OCI-LY1 (cell line): ENCODE results near the gene FSTL5.

ENCODE experiments used
- EZH2 ChIP-seq: fragments of 200-600 bp; sonication (generic), shearing (Covaris generic); IDR thresholded peaks from 2 replicates; pipeline ENCODE4 v1.8.0; 2017; ENCODE audit warnings: borderline replicate concordance, mixed run types, mild to moderate bottlenecking, antibody characterized with exemption, low read length, moderate library complexity, mixed read lengths
- TF ChIP-seq, protein P1 (sequence below): fragments of 200-600 bp; sonication (generic), shearing (Covaris generic); IDR thresholded peaks from 2 replicates; pipeline ENCODE4 v1.5.1; 2017; ENCODE audit warnings: mild to moderate bottlenecking, antibody characterized with exemption, low read length, moderate library complexity, mixed read lengths

DNA sequence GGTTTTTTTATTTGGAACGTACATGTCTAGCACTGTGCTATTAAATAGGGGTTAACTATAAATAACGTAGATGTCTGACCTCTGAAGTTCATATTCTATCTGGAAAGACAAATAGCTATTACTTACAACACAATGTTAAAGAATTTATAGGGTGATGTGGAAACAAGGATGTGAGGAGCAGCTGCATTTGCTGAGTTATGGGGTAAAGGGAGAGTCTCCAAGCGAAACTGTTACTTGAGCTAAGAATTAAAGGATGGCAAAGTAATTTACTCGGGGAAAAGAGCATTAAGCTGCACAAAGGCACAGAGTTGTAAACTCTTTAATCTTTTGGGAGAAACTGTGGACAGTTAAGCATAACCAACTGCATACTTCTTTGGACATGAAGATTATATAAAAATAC, 117.7 kb downstream of the FSTL5 start:
- TF ChIP-seq, protein P1, sequence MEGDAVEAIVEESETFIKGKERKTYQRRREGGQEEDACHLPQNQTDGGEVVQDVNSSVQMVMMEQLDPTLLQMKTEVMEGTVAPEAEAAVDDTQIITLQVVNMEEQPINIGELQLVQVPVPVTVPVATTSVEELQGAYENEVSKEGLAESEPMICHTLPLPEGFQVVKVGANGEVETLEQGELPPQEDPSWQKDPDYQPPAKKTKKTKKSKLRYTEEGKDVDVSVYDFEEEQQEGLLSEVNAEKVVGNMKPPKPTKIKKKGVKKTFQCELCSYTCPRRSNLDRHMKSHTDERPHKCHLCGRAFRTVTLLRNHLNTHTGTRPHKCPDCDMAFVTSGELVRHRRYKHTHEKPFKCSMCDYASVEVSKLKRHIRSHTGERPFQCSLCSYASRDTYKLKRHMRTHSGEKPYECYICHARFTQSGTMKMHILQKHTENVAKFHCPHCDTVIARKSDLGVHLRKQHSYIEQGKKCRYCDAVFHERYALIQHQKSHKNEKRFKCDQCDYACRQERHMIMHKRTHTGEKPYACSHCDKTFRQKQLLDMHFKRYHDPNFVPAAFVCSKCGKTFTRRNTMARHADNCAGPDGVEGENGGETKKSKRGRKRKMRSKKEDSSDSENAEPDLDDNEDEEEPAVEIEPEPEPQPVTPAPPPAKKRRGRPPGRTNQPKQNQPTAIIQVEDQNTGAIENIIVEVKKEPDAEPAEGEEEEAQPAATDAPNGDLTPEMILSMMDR, result no peak
- no peak for TF ChIP-seq EZH2
